HG03039 (cell line): ENCODE data around the gene RNF180.
"Not testable (repeated sequence)": the region's sequence is repeated elsewhere in the genome, so short reads cannot be mapped to it uniquely, and the experiment has no call there.

Experiments
- ATAC-seq: cut with Tn5 transposase; IDR thresholded peaks from one replicate; pipeline ENCODE4 v1.9.1; 2021; ENCODE audit warnings: mild to moderate bottlenecking, moderate library complexity; ENCODE audit not compliant: unreplicated experiment

Gene RNF180

DNA sequence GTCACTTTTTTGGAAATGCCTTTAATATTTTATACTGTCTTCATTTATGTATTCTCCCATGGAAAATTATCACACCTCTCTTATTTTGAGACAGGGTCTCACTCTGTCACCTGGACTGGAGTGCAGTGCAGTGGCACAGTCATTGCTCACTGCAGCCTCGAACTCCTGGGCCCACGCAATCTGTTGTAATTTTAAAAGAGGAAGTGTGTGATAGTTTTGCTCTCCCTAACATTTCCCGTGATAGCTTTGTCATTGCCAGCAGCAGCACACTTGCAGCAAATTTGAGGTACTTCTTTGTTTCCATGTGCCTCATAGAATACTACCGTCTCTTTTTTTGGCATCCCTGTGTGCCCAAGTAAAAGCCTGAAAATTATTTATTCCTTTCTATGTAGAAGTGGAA, 103.5 kb downstream of the RNF180 start:
- no peak for ATAC-seq

DNA sequence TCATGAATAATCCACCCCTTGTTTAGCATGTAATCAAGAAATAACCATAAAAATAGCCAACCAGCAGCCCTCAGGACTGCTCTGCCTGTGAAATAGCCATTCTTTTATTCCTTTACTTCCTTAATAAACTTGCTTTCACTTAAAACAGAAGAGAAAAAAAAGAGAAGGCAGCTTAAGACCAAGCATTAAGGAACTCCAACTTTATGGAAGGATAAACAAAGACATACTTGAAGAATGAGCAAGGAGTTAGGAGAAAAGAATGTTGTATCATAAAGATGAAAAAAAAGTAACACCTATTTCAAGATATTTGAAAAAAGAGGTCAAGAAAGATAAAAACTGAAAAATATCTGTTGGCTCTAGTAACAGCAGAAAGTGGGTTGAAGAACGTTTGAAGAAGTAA, 107.6 kb downstream of the RNF180 start:
- no peak for ATAC-seq

DNA sequence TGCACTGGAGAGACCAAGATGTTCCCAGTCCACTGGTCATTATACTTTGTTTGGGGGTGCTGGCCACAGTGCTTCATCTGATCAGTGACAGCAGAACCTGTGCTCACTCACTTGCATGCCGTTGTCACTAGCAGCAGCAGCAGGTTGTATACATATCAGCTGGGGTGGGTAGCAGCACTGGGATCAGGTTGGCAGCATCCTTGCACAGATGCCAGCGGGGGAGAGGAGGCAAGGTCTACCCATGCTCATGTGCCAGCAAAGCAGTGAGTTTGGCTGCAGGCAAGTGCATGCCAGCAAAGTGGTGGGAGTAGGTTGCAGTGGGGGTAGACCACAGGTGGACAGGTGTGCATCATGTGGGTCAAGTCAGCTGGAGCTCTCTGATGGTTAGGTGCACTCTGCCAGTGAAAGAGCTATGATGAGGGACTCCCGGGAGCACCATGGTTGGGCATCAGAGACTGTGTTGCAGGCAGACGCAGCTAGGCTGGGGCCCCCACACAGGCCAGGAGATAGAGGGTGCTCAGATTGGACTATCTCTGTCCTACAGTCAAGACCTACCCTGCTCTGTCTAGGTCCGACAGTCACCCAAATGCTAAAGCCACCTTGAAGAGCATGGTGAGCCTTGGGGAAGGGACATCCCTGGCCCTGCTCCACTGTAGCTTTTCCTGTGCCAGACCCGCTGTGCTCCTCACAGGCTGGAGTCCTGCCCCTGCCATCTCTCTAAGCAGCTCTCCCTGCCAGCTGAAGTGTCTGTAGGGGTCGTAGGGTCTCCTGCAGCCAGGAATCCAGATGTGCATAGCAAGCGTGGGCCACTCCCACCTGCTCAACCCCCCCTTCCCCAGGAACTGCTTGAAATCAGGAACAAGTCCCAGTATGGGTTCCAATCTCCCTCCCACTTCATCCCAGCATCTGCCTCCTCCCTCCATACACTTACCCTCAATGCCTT, 119.8 kb downstream of the RNF180 start:
- no peak for ATAC-seq

DNA sequence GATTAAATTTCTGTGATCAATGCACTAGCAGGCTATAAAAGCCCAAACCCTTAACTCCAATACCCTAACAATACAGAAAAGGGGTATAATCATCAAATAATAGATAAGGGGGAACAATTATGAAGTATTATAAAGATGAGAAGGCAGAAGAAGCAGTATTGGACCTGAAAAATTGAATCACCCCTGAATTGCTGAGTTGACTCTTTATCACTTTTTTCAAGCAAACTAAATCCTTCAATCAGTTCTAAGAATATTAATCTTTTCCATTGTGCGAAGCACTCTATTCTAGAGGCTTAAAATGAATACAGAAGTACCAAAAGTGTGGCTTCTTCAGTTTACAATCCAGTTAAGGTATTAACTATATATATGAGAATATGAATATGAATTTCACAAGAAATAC, 120.7 kb downstream of the RNF180 start:
- no peak for ATAC-seq

DNA sequence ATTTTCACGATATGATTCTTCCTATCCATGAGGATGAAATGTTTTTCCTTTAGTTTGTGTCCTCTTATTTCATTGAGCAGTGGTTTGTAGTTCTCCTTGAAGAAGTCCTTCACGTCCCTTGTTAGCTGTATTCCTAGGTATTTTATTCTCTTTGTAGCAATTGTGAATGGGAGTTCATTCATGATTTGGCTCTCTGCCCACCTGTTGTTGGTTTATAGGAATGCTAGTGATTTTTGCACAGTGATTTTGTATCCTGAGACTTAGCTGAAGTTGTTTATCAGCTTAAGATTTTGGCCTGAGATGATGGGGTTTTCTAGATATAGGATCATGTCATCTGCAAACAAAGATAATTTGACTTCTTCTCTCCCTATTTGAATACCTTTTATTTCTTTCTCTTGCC, 122.9 kb downstream of the RNF180 start:
- not testable (repeated sequence) for ATAC-seq

DNA sequence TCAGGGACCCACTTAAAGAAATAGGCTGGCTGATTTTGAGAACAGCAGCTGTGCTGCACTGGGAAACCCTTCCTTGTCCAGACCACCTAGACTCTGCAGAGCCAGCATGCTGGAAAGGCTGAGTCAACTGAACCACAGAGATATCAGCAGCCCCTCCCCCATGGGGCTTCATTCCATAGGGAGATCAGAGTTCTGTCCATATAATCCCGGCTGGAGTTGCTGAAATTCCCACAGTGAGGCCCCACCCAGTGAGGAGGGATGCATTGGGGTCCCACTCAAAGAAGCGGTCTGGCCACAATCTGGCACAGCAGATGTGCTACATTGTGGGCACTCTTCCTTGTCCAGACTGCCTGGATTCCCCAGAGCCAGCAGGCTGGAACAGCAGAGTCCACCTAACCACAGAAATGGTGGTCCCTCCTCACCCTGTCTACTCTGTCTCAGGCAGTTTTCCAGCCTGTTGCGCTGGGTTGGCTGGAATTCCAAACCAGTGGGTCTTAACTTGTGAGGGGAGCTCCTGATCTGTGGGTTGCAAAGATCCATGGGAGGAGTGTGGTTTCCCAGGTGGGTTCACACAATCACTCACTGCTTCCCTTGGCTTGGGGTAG, 127.1 kb downstream of the RNF180 start:
- no peak for ATAC-seq

DNA sequence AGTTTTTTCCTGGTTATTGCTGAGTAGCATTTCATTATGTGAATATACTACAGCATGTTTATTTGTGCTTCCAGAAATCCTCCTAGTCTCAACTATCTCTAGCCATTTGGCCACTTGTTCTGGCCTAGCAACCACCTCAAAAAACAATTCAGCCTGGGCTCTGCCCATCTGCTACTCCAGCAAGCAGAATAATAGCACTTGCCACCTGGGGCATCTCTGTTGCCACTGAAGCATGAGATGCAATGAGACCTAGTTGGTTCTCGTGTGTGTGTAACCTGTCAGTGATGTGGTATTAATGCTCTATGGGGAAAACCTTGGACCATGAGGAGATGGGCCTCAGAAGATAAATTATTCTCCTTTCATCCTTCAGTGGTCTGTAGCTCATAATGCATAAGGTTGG, 129.5 kb downstream of the RNF180 start:
- no peak for ATAC-seq

DNA sequence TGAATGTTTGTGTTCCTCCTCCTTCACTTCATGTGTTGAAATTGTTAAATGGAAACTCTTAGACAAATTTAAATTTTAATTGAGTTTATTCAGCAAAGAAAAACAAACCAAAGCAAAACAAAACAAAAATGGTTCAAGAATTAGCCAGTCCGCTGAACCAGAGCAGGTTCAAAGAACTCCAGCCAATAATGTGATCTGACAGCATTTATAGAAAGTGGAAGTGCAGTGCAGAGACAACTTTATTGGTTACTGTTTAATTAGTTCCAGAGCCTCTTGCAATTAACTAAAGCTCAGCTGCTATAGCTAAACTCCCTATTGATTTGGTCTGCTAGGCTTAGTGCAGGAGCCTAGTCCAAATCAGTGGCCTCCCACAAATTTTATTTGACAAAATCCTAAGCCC, 132.9 kb downstream of the RNF180 start:
- ATAC-seq, result no peak

DNA sequence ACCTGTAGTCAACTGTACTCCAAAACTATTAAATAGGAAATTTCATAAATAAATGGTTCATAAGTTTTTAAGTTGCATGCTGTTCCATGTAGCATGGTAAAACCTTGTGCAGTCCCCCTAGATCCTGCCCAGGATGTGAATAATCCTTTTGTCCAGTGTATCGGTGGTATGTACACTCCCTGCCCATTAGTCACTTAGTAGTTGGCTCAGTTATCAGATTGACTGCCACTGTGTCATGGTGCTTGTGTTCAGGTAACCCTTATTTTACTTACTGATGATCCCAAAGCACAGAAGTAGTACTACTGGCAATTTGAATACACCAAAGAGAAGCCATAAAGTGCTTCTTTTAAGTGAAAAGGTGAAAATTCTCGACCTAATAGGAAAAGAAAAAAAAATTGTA, 134.2 kb downstream of the RNF180 start:
- ATAC-seq, result no peak

DNA sequence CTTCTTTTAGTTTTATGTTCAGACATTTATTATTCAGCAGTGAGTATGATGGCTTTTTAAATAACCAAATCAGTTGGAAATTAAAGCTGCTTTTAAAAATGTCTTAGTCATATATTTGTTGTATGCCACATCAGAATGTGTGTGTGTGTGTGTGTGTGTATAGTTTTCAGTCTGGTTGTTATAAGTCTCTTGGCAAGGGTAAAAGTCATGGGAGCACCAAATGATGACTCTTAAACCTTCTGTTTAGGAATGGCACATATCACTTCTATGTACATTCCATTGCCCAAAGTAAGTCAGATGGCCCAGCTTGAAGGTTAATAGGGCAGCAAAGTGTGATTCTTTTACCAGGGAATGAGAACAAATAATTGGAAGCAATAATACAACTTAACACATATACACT, 135.9 kb downstream of the RNF180 start:
- ATAC-seq, result no peak

DNA sequence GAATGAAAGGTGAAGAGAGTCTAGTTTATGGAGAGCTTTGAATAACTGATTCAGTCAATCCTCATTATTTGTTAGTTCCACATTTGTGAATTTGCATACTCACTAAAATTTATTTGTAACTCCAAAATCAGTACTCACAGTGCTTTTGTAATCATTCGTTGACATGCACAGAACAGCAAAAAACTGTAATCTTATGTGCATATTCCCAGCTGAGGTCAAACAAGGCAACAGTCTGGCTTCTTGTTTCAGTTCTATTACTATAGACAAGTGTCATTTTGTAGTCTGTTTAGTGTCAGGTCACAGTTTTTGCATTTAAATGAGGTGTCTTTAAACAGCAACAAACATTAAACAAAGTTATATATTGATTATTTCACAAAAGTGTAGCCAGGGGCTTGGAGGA, 142.5 kb downstream of the RNF180 start:
- no peak for ATAC-seq

DNA sequence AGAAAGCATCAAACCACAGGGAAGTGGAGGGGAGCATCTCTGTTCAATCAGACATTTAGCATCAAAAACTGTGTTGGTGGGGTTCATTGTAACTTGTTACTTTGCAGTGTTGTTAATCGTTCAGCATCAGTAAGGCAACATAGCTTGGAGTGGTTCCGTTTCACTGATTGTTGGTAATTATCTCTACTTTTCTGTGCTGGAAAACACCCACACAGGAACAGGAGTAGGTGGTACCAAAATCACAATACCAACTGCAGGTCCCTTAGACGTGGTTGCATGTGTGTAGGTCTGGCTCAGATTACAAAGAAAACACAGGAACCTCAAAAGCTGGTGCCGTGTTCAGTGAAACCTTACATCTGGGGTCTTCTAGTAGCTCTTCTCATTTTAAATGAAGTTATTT, 146.8 kb downstream of the RNF180 start:
- ATAC-seq, result no peak

DNA sequence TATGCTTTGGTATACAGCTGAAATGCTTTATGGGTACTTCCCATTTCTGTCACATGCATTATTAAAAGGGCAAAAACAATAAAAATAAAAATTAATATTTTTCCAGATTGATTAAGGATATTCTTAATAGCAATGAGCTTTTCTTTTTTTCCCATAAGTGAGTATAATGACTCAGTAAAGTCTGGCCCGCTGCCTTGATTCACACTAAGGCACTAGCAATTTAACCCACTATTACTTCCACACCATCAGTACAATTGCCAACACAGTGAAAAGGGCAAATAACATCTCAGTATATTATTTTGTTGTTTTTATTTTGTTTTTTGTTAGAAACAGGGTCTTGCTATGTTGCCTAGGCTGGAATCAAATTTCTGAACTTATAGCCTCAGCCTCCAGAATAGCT, 150.1 kb downstream of the RNF180 start:
- ATAC-seq, result no peak

DNA sequence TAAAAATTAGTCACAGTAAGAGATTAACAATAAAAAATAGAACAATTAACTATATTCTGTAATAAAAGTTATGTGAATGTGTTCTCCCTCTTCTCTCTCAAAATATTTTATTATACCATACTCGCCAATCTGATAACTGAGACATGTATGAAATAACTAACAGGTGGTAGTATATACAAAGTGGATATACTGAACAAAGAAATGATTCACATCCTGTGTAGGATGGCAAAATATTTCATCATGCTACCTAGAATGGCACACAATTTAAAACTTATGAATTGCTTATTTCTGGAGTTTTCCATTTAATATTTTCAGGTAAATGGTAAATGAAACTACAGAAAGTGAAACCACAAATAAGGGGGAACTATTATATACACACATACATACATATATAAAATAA, 152.5 kb downstream of the RNF180 start:
- no peak for ATAC-seq

DNA sequence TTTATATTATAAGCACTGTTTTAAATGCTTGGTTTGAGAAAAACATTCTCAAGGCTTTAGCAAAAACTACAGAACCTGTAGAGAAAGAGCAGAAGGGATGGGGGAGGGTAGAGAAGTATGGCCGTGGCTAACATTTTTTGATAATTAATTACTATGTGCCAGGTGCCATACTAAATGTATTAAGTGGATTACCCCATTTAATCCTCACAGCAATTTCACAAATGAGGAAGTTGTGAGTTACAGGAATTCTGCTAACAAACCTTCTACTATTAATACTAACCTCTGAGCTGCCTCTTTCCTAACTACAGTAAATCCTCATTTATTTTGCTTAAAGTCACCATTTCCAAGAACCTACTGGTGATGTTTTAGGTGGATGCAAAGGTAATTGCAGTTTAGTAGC, 157.9 kb downstream of the RNF180 start:
- ATAC-seq, result no peak

DNA sequence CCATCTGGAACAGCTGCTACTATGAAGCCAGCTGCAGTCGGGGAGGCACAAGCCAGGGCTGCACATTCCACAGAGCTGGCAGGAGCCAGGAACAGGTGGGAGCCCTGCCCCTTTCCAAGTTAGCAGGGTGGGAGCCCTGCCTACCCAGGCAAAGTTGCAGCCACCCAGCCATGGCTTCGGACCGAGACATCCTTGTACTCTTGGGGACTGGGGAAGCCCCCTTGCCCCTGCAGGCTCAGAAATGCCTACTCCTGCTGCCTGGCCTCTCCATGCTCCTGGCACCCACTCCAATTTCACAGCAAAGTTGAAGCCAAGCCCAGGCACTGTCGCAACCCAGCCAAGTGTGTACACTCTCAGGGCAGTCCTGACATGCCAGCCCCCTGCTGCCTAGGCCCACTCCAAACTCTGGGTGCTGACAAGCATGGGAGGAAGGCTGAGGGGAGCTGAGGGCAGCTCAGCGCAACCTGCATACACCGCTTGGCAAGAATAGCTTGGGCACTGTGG, 165.1 kb downstream of the RNF180 start:
- no peak for ATAC-seq

DNA sequence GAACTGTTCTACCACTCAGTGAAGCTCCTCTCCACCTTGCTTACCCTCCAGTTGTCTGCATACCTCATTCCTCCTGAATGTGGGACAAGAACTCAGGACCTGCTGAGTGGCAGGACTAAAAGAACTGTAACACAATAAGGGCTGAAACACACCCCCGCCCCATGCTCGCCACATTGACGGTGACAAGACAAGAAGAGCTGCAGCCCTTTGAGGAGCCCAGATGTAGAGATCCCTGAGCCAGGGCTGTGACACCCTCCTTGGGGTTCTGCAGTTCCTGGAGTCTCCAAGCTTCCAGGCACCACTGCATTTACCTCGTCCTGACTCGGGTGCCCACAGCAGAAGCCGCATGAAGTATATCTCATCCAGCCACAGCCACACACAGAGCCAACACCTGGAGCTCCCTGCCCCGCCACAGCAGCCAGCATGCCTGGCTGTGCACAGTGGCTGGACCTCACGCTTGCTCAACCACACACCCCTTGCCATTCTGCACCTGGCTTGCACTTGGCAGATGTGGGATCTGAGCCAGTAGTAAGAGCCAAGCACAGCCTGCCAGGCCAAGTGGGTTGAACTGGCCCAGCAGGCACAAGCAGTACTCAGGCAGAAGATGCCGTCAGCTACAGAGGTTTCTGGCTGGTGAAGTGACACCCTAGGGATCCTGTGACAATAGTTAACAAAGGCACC, 166.1 kb downstream of the RNF180 start:
- ATAC-seq, result no peak

DNA sequence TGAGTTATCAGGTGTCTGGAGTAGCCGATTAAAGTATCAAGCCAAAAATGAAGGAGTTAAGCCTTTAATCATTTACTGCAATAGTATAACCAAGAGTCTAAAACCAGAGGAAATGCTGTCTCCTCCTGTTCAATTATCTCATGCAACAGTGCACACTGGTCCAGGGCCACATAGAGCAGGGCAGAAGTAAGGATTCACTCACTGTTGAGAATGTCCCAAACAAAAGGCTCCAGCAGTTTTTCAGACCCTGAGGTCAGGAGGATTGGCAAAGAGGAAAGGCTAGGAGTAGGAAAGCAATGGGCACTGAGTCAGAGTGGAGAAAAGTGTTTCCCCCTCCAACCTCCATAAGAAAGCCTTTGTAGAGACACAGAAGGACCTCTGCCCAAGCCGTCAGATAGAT, 168.2 kb downstream of the RNF180 start:
- ATAC-seq, result no peak

DNA sequence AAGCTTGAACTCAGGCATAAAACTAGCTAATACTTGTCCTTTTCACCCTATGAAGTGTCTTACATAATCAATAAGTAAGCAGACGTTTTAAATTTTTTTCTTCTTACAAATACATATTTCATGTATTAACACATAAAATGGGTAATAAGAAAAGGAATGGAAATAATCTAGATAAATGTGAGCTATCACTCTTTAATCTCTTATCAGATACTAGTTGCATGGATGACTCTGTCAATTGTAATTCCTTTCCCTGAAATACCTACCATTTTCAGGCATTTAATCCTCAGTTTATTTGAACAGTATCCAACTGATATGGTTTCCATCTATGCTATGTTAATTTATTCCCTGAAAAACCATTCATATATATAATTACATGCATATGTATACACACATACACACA, 174.1 kb downstream of the RNF180 start:
- no peak for ATAC-seq

DNA sequence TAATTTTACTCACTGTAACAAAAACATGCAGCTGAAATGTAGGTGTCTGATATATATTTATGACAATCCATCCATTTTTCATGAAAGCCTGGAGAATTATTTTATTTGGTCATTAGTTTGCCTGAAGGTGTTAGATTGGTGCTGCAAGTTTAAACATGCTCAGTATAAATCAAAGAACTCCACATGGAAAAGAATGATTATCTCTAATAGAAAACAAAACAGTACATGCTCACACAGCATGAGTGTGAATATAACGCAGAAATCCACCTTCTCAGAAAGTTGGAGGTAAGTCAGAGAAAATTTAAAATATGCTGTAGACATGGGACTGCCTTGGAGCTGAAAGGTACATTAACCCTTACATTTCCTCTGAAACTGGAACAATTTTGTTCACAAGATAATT, 174.7 kb downstream of the RNF180 start:
- ATAC-seq, result no peak

DNA sequence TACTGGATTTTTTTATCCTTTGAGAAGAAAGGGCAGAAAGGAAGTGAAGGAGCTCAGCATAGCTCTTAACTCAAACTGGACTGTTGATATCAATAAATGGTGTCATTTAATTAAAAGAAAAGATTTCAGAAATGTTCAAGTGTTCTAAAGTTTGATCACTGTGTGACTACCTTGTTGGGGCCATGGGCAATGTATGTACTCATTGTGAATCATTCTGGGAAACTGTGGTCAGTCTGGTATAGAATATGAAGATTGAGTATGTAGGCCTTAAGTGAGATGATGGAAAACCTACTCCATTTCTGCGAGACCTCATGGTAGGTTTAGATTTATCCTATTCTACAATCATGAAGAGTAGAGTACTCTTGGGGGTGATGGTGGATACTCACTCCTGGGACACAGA, 175.7 kb downstream of the RNF180 start:
- ATAC-seq, result no peak

DNA sequence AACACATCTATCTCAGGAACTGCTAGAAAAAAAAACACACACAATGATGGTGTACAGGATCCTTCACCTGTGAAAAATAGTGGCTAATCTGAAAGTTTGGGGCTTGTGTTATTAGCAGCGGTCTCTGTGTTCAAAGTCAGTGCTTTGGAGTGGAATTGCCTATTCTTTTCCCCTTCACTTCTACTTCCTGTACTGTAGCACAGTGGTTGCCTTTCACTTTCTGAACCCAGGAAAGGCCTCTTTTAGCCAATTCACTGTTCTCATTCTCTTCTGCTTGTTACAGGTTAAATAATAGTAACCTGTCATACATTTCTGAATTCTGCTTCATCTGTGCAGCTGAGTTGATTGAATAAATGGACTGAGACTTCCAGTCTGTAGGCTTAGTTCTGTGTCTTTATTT, 178.9 kb downstream of the RNF180 start:
- ATAC-seq, result no peak
